Fibroblast of the aortic adventitia (primary cell): ENCODE data around the gene PHRF1. TPM values are rescaled to one million over a fixed set of nuclear protein-coding genes. Genes with fewer than 3 reads are reported as not detected.

ENCODE experiments used
- DNase-seq: peaks from one replicate; pipeline ENCODE4 v3.0.0-alpha.2; 2010; ENCODE audit warnings: low read depth
- H3K4me3 ChIP-seq: 2 replicates; pipeline ENCODE4 v1.5.1; 2011; ENCODE audit warnings: low read depth, mild to moderate bottlenecking, control low read depth, low read length, moderate library complexity
- CTCF ChIP-seq: IDR thresholded peaks from 2 replicates; pipeline ENCODE4 v1.5.1; 2011; ENCODE audit warnings: mild to moderate bottlenecking, low read length, control low read depth, inconsistent platforms; ENCODE audit not compliant: insufficient read depth
- total RNA-seq: library from RNA; depleted of rRNA; stranded (reverse); fragments of >200 nt; gene quantifications from 2 replicates; pipeline ENCODE4 v1.2.3, GENCODE V29; 2012; ENCODE audit warnings: low replicate concordance

Gene PHRF1
- total RNA-seq, 1 donor = 27.6 TPM

GRCh38 chr11:555227-555779 lies 21.0 kb upstream of the PHRF1 start:
- no peak for DNase-seq
- no peak overlapping the region for H3K4me3 ChIP-seq
- TF ChIP-seq CTCF = no peak

GRCh38 chr11:555780-556661 lies 20.2 kb upstream of the PHRF1 start:
- no peak for DNase-seq
- no peak for TF ChIP-seq CTCF
- H3K4me3 ChIP-seq = no peak overlapping the region

GRCh38 chr11:556662-557256 lies 19.5 kb upstream of the PHRF1 start:
- no peak overlapping the region for H3K4me3 ChIP-seq
- no peak for TF ChIP-seq CTCF
- no peak for DNase-seq

- no peak overlapping the region for H3K4me3 ChIP-seq
- no peak for TF ChIP-seq CTCF
- DNase-seq = no peak
These were observed 18.7 kb upstream of the PHRF1 start for GRCh38 chr11:557328-558132.

GRCh38 chr11:558503-558902 lies 17.8 kb upstream of the PHRF1 start:
- no peak overlapping the region for H3K4me3 ChIP-seq
- TF ChIP-seq CTCF = no peak
- DNase-seq = no peak

- TF ChIP-seq CTCF = no peak
- DNase-seq = no peak
- no peak overlapping the region for H3K4me3 ChIP-seq
These were observed 17.1 kb upstream of the PHRF1 start for GRCh38 chr11:559020-559620.
